GM19193 (cell line): ENCODE data around the gene MEGF10.

ENCODE experiments used
- POLR2A ChIP-seq: IDR thresholded peaks from 4 replicates; pipeline ENCODE4 v1.6.1; 2011; ENCODE audit not compliant: insufficient read depth, insufficient read length; ENCODE audit errors: extremely low read depth

MEGF10 gene

DNA sequence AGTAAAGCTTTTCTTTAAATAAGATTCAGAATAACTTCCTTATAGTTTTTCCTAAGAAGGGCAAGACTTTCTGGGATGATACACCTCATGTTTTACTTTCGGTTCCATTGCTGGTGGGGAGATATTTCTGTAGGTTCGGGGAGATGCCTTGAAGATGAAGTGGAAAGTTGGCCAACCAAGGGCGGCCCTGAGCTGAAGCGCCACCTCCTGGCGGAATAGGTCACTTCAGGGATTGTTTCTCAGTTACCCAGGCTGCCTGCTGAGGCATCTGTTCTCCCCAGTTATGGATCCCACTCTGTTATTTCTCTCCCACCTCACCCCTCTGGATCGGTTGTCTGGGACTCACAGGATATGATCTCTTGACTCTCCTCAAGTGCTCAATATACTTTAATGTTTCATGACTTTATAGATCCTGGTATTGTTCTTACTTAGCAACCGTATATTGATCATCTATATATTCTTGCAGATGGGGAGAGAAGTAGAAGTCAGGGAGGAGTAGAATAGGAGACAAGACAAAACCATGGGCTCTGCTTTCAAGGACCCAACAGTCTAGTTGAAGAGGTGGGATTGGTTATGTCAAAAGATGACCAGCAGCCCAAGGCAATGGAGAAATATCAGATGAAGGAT is 23.4 kb downstream of the MEGF10 start:
- TF ChIP-seq POLR2A: no peak

GRCh38 chr5:127316011-127316410 is 25.4 kb downstream of the MEGF10 start:
- no peak for TF ChIP-seq POLR2A

- TF ChIP-seq POLR2A: no peak
Measured at GRCh38 chr5:127320032-127320965, 29.7 kb downstream of the MEGF10 start.

- no peak for TF ChIP-seq POLR2A
Measured at GRCh38 chr5:127321465-127321864, 30.9 kb downstream of the MEGF10 start.

GRCh38 chr5:127322403-127322802 is 31.8 kb downstream of the MEGF10 start:
- no peak for TF ChIP-seq POLR2A

DNA sequence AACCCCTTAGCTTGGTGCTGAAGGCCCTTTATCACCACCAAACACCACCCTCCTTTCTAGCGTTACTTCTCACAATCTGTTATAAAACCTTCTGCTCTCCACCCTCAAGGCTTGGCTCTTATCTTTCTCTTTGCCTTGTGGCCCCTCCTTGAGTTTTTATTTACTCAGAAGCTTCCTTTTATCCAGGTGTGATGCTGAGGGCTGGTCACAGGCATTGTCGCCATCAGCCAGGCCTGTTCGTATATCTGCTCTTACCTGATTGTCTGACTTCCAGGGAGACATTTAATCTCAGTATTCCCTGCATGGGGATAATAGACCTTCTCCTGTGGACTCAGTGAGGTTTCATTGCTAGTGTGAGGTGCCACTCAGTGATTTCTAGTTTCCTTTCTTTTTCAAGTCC is 34.2 kb downstream of the MEGF10 start:
- TF ChIP-seq POLR2A: no peak

DNA sequence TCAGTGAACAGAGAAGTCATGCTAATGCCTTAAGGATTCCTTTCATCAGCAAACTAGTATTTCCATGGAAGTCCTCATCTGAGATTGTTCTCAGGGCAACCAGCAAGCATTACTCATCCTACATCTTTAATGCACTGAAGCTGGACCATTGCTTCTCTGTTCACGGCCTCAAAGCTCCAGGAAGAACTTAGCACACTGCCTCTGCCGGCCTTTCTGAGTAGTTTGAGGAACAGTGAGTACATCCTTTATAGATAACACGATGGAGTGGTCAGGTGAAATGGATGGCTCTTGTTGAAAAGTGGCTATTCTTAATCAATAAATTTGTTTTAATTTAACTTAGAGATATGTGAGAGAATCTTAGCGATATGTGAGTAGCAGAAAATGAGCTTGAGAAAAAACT is 35.8 kb downstream of the MEGF10 start:
- TF ChIP-seq POLR2A: no peak

- no peak for TF ChIP-seq POLR2A
Measured at GRCh38 chr5:127326976-127327755, 36.6 kb downstream of the MEGF10 start.

GRCh38 chr5:127330116-127330515 is 39.5 kb downstream of the MEGF10 start:
- no peak for TF ChIP-seq POLR2A

DNA sequence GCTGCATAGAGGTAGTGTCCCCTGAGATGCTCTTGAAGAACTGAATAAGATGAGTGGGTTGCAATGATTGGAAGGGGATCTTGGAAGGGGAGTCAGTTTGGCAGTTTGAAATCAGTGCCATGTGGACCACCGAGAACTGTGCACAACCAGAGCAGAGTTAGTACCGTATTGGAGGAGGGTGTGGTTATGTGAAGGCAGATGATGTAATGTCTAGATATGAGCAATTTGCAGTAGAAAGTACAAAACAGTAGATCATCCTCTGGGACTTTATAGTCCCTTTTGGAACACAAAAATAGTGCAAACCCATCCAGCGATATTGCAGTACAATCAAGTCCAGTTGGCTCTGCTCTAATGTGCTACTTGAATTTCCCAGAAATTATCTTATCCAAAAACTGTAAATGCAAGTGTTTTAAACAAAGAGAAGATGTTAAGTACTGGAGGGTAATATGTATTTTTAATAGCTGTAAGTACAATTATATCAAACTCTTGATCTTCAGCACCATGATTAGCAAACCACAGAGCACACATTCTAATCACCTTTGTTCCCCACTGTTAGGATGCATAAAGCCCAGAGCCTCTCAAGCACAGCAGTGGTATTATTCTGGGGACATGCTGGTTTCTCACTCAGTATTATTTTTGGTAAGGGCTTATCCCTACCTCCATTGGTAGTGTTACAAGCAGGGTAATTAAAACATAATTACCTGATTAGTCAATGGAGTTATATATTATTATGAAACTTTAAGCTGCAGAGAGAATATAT is 41.5 kb downstream of the MEGF10 start:
- TF ChIP-seq POLR2A: no peak

DNA sequence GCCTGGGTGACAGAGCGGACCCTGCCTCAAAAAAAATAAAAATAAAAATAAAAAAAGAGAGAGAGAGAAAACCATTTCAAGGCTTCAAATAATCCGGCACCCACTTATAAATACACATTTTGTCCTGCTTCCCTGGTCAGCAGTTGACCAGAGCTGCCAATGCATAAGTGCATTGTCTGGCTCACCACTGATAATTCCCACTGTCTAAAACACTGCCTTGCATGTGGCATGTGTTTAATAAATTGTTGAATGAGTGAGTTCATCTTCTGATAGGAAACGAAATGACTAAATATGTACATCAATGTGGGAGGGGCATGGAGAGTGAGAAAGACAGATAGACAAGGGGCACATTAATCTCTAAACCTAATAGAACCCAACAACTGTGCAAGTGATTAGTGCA is 42.9 kb downstream of the MEGF10 start:
- no peak for TF ChIP-seq POLR2A

DNA sequence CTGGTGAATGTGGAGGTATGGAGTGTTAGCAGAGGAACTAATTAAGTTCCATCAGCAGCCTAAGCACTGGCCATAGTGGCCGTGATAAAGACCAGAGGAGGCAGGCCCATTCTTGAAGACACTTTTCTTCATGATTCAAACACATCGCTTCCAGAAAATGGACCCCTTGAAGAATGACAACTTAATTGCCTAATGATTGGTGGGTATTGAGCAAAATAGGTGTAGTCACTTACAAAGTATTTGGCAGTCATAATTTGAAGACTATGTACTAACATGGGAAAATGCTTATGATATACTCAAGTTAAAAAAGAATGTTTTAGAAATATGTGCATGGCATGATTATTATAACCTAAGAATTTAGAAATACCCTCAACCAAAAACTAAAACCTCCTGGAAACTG is 44.8 kb downstream of the MEGF10 start:
- no peak for TF ChIP-seq POLR2A

GRCh38 chr5:127337876-127338275 is 47.3 kb downstream of the MEGF10 start:
- no peak for TF ChIP-seq POLR2A

DNA sequence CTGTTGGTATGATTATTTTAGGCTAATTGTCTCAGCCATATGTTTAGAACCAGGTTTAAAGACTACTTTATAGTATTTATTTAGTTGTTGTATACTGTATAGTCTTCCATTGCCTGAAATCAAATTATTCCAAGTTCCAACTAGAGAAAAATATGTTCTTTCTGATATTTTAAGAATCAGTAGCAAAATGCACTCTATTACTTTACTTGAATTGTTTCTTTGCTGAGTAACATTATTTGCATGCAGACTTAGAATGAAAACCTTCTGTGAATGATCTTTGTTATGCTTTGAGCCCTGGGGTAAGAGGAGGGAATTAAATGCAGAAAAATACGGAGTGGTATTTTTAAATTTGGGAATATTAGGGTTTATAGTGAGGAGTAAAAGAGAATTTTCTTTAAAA is 47.9 kb downstream of the MEGF10 start:
- no peak for TF ChIP-seq POLR2A

- no peak for TF ChIP-seq POLR2A
Measured at GRCh38 chr5:127340606-127341005, 50.0 kb downstream of the MEGF10 start.
